Ecto neural progenitor cell (in vitro differentiated cells): ENCODE results near the gene FAN1.

Experiments
- DNase-seq: peaks from one replicate; pipeline ENCODE4 v3.0.0-alpha.2; 2018; ENCODE audit warnings: low spot score

FAN1 gene

DNA sequence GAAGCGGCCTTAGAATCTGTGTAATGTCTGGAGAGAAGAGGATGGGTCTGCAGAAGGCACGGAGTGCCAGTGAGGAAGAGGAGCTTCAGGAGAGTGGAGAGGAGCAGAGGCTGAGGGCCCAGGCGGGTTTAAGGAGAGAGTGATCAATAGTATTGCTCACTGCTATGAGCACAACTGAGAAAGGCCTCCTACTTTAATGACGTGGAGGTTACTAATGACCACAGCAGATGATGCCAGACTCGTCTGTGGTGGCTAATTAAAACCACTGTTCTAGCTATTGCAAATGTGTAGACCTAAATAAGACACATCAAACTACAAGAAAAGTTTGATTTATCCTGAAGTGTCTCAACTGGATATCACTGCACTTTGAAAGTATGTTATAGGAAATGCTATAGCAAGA is 54.5 kb downstream of the FAN1 start:
- no peak for DNase-seq

DNA sequence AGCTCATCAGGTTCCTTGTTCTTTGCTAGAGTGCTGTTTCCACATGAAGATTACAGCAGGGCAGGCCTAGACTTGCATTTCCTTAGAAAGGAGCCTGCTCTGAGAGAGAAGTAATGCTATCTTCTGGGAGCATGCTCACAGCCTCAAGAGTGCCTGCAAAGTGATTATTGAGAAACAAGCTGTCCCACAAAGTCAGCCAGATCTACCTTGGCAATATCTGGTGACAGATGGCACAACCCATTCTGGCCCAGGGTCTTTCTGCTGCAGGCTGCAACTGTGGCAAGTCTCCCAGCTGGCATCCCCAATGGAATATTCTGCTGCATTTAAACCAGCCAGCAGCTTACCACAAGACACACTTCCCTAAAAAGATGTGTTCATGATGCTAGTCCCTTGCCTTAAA is 58.4 kb downstream of the FAN1 start:
- no peak for DNase-seq

DNA sequence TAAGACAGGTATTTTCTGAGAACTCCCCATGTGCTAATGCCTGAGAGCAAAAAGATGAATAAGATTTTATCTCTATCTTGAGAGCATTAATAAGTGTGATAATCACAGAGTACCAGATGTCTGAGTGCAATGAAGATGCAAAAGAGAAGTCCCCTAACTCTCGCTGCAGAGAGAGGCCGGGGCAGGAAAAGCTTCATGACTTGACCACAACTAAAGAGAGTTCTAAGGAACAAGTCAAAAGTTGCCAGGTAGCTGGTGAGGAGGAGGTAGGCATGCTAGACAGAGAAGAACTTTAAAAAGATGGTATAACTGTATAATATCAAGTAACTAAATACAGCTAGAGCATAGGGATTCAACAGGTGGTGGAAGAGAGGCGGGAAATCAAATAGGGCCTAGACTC is 58.9 kb downstream of the FAN1 start:
- no peak for DNase-seq

DNA sequence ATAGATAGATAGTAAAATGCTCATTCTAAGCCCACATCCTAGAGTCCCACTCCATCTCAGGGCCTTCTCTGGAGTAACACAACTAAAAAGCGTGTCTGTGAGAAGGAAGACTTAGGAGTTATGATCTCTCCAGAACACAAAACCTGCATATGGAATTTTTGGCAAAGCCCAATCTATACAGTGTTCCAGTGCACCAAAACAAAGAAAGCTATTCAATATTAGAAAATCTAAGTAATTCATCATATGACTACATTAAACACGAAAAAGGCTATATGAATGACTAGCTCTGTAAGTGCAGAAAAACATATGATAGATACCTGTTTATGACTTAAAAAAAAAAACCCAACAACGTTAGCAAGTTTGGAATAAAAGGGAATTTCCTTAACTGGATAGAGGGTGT is 60.0 kb downstream of the FAN1 start:
- DNase-seq, result no peak

DNA sequence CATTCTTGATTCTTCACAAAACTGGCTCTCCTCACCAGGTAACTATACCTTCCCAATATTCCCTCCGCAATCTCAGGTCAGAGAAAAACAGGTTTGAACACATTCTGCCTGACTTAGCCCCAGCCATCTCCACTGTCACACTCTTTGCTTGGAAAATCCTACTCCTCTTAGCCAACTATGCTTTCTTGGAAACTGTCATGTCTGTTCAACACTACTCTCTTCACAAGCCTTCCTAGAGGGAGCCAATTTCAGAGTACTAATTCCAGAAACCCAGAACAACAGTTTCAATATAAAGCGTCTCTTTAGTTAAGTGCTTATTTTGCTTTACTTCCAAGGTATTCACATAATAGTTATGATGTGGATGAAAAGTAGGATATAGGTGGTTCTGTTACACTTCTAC is 66.0 kb downstream of the FAN1 start:
- no peak for DNase-seq

DNA sequence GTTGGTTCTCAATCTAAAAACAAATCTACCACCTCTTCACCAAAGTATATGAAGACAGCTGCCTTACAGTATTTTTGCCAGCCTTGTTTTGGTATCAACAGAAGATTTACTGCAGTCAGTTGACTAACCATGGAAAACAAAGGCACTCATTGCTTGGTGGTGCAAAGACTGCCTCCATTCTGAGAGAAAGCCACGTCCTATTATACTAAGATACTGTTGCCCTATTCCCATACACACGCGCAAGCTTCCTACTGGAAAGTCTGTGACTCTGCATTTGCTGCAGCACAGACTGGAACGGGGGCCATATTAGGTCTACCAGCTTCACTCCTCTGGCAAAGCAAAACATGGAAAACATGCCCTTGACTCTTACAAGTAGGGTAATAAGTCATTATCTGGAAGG is 69.7 kb downstream of the FAN1 start:
- DNase-seq, result no peak

DNA sequence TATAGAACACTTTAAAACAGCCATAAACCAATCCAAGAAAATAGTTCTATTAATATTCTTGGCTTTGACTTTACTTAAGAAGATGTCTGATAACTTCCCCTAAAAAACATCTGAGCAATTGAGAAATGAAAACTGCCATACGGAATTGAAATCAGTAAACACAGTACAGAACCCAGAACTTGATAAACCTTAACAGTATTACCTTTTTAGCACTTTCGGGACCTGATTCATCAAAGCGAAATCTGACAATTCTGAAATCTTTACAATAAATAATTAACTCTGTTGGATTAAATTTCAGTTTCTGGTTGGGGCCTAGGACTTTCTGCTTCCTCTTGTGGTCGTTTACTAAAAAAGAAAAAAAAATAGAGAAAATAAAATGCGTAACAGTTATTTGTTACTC is 70.4 kb downstream of the FAN1 start:
- no peak for DNase-seq

DNA sequence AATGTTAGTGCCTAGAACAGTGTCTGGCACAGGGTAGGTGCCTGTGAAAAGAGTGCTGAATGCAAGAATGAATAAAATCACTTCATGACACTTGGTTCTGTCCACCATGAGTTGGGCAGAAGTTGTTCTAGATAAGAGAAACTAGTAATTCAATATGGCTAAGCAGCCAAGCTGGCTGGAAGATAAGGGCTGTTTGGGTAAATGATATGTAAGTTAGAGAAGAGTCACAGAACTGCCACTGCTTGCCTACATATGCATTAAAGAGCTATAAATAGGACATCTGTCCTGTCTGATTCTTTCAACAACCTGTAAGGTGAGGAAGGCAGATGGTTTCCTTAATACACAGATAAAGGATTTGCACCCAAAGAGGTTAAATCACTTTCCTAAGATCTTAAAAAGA is 74.6 kb downstream of the FAN1 start:
- no peak for DNase-seq

DNA sequence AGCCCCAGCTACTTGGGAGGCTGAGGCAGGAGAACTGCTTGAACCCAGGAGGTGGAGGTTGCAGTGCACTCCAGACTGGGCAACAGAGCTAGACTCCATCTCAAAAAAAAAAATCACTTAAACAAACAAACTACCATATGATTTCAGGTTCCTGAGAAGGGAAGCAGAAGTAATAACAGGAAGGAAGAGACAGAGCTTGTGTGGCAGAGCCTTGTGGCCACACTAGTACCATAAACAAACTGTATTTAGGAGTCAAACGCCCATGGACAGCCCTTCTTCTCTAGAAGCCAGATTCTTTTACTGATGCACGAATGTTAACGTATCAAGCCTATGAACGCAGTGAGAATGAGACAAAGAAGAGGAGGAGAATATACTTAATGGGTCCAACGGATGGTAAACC is 75.7 kb downstream of the FAN1 start:
- DNase-seq, result no peak

DNA sequence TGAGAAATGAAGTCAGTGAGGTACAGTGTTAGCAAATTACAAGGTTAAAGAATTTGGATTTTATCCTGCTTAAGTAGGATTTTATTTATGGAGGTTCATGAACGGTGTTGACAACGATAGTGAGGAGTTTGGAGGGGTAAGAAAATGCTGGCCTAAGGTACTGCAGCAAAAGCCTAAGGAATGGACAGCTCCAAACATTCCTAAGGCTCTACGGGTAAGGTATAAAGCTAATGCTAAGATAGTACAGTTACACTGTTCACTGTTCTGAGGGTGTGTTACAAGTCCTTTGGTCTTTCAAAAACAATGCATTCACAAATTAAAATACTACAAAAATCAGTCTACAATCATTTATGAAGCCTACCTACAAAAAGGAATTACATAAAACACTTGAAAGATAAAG is 80.4 kb downstream of the FAN1 start:
- no peak for DNase-seq

DNA sequence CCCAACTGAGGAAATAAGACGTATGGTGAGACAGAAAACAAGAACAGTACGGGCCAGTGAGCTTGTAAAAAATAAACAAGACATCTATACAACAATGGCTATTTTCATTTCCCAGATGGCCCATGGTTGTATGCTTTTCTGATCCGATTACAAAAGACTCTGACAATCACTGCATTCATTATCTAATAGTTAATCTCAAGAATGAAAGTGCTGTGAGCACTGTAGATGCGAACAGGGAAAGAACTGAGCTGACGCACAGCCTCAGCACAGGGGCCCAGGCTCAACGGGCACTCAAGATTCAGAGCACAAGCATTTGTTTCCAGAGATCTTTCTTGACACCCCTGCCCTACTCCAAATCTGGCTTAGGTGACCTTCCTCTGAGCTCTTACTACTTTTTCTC is 80.8 kb downstream of the FAN1 start:
- DNase-seq, result no peak

DNA sequence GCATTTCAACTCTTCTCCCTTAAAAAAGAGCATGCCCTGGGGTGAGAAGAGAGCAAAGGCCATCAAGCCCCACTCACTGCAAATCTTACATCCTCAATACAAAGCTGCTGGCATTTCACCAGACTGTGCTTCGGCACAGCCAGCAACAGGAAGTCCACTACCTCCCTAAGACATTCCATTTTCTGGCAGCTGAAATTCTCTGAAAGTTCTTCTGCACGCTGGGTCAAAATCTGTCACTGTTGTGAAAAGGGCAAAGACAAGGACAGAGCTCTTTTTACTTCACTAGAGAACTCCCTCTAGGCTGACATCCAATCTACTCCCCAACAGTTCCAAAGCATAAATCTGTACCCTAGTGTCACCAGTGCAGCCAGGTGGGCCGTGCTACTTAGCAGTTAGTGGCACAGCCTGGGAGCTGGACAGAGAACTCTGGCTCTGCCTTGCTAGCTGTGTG is 81.4 kb downstream of the FAN1 start:
- DNase-seq, result no peak

DNA sequence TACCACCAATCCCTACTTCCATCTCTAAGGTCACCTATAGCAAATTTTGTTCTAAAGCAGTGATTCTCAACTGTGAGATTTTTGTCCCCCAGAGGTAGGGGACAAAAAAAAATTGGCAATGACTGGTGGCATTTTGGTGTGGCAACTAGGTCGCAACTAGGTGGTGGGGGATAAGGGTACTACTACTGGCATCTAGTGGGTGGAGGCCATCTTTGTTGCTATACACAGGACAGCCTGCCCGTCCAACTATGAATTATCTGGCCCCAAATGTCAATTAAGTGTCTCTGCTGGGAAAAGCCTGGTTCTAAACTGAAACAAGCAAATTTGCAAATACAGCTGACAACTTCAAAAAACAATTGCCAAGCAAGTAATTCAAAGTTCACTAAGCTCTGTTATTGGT is 86.3 kb downstream of the FAN1 start:
- DNase-seq, result no peak

DNA sequence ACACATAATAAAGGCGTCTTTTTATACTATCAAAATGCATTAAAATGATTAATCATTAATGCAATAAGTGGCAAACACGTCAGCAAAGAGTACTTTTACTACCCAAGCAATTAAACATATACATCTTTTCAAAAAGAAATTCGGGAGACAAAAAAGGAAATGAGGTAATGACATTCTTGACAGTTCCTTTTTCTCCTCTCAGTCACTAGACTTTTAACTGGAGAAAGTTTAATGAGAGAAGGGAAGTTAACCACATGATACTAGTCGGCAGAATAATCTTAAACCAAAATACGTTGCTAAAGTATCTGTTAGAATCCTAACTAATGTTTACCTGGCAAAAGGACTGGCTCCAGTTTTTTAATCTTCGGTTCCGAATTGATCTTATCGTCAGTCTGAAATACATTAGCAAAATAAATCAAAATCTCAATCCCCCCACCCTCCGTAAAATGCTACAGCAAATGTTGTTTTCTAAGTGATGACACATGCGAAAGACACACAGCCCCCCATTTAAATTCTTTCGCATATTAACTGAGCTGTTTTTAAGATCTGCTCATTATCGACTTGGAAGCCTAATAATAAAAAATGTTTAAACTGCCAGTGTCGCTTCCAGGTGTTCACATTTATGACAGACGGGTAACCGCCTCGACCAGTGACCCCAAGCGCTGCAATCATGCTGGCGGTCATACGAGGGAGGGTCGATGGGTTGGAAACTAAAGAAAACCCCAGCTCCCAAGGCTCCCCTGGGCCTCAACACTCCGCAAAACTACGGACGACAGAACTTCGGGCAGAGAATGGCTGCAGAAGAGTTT is 86.9 kb downstream of the FAN1 start:
- DNase-seq, result no peak

DNA sequence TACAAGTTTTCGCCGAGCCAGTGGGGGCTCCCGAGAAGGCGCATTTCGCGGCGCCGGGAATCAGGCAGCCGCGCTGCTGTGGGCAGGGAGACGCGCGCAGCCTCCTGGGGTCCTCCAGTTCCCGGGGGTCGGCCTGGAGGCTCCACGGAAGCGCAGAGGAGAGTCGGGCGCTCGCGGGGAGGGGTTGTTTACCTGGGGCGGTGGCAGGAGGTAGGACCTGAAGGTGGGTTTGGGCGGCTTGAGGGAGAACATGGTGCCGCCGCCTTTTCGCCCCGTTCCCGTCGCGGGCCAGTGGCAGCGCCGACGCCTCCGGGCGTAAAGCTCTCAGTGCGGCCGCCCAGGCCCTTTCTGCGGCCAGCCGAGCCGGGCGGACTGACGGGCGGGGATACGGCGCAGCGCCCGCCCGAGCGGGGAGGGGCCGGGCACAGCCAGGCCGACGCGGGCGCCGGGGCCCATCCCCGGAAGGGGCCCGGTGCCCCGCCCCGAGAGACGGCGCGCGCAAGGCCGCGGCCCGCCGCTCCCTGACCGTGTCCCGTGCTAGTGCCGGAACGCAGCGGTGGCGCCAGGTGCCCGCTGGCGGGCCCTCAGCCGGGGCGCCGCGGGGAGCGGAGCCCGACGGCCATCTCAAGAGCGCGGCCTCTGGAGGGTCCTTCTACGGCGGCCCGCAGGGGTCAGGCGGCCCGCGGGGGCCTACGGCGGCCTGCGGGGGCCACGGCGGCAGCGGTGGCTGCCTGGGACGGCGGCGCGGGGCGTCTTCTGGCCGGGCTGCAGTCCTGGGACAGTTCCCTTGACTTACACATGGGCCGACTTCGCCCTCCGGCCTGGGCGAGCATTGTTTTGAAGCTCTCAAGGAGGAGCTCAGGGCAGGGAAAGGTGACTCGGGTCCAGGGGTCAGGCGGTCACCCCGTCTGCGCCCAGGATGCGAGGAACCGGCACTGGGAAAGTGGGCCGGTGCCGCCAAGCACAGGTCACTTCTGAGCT is 87.8 kb downstream of the FAN1 start, which contains the start of gene MTMR10:
Gene MTMR10 (minus strand): TSS at position 374 of the 981 bp plus-strand sequence. CDS start 122 bp downstream, at position 252.
- DNase-seq, result peak; percentile 85

DNA sequence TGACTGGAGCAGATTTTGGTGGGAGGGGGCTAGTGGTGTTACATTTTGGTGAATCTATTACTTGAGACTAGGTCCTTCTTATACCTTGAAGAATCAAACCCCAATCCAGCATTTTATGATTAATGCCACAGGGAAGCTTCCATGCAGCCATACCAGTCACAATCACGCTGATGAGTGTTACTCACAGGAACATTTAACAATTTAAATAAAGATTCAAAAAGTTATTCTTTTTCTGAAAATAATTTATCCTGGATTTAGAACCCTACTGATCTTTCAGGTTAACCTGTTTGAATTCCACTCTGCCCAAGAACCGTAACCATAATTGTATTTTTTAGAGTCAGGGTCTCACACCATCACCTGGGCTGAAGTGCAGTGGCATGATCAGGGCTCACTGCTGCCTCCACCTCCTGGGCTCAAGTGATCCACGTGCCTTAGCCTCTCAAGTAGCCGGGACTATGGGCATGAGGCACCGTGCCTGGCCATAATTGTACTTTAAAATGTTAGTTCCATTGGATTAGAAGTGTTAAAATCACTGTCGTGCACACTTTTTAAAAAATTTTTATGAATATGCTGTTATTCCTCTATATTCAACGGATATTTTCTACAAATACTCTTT is 88.6 kb downstream of the FAN1 start:
- DNase-seq, result no peak
